HepG2 (cell line): ENCODE results near the gene SLC34A3. TPM values are rescaled to one million over a fixed set of nuclear protein-coding genes. Genes with fewer than 3 reads are reported as not detected.

Experiments
- DMTF1 ChIP-seq: sonication (generic); formaldehyde crosslinking; IDR thresholded peaks from 2 replicates; pipeline ENCODE4 v1.4.0; 2020; ENCODE audit warnings: mild to moderate bottlenecking, missing genetic modification reagents
- E2F2 ChIP-seq: sonication (generic); formaldehyde crosslinking; IDR thresholded peaks from 2 replicates; pipeline ENCODE4 v1.4.0; 2020; ENCODE audit warnings: missing genetic modification reagents, borderline replicate concordance
- GFI1 ChIP-seq: sonication (generic); formaldehyde crosslinking; IDR thresholded peaks from 2 replicates; pipeline ENCODE4 v1.5.0; 2020; ENCODE audit warnings: missing genetic modification reagents, mild to moderate bottlenecking, borderline replicate concordance
- RCOR2 ChIP-seq: IDR thresholded peaks from 2 replicates; pipeline ENCODE4 v1.6.1; 2016; ENCODE audit warnings: missing biosample characterization, missing genetic modification reagents
- THAP9 ChIP-seq: sonication (generic); formaldehyde crosslinking; IDR thresholded peaks from 2 replicates; pipeline ENCODE4; 2020; ENCODE audit warnings: missing genetic modification reagents, mild to moderate bottlenecking, borderline replicate concordance
- ZNF512 ChIP-seq: sonication (generic); formaldehyde crosslinking; IDR thresholded peaks from 2 replicates; pipeline ENCODE4 v1.4.0; 2020; ENCODE audit warnings: mild to moderate bottlenecking, missing genetic modification reagents
- ZNF710 ChIP-seq: sonication (generic); formaldehyde crosslinking; IDR thresholded peaks from 2 replicates; pipeline ENCODE4 v1.5.0; 2020; ENCODE audit warnings: mild to moderate bottlenecking, missing genetic modification reagents, borderline replicate concordance
- ZNF773 ChIP-seq: sonication (generic); formaldehyde crosslinking; IDR thresholded peaks from 2 replicates; pipeline ENCODE4 v1.4.0; 2020; ENCODE audit warnings: missing genetic modification reagents, borderline replicate concordance
- polyA plus RNA-seq, 8 experiments: library from polyadenylated mRNA; depleted of rRNA in 3 of 8; stranded (reverse) in 7 of 8; unstranded in 1 of 8; fragments of >200 nt; fragmentation: Illumina TruSeq in 4 of 8; extraction: Trizol in 4 of 8; gene quantifications; 2 replicates each; pipeline versions ENCODE4 v1.2.1 to v1.2.3, GENCODE V29; 2011 to 2016; ENCODE audit warnings: low read depth in 4 of 8, missing spikeins in 1 of 8, mixed read lengths in 1 of 8; ENCODE audit not compliant: insufficient read depth in 1 of 8
- total RNA-seq, 5 experiments: library from RNA; depleted of rRNA; stranded (reverse); fragments of >200 nt; fragmentation: Illumina TruSeq; extraction: Trizol; gene quantifications; 2 replicates each; pipeline ENCODE4 v1.2.3, GENCODE V29; 2016; ENCODE audit warnings: low read depth in 1 of 5

SLC34A3 gene
- total and polyA plus RNA-seq, 2 of the 13 experiments (the other 11 are each of a cell fraction or from before 2014, with no cell fraction given), result 0.07 to 1.0 TPM

- peak; percentile 93 for TF ChIP-seq THAP9 (CRISPR knock-in tag)
- TF ChIP-seq E2F2 (CRISPR knock-in tag), result 0 out of 2 replicates have a peak, but pooled peaks have one; percentile 38
- peak; percentile 74; the same call in 1 of the 2 replicates for TF ChIP-seq GFI1 (CRISPR knock-in tag)
- TF ChIP-seq RCOR2 (CRISPR knock-in tag), result 0 out of 2 replicates have a peak, but pooled peaks have one; percentile 24
- TF ChIP-seq DMTF1, result no peak
- no peak for TF ChIP-seq ZNF710 (CRISPR knock-in tag)
- TF ChIP-seq ZNF773 (CRISPR knock-in tag), result peak; percentile 45; the same call in 1 of the 2 replicates
- TF ChIP-seq ZNF512, result no peak
Observed at GRCh38 chr9:137200311-137201204, 30.1 kb upstream of the SLC34A3 start, which contains the start of gene TPRN (continued).
